B cell (primary cell): Measurements from ENCODE around the gene DNAI1.

Experiments
- CTCF ChIP-seq: fragments of 200-600 bp; IDR thresholded peaks from one replicate; pipeline ENCODE4 v1.8.0; 2022; ENCODE audit warnings: antibody characterized with exemption, mild to moderate bottlenecking
- EZH2 ChIP-seq: IDR thresholded peaks from 2 replicates; pipeline ENCODE4 v1.6.1; 2012; ENCODE audit warnings: borderline replicate concordance, low read depth, mild to moderate bottlenecking, moderate library complexity, low read length; ENCODE audit not compliant: insufficient read depth, poor library complexity, severe bottlenecking

- TF ChIP-seq CTCF (no peak), EZH2 (no peak)
These were observed 106.0 kb downstream of the DNAI1 start for GRCh38 chr9:34564617-34565016.
